PFSK-1 (cell line): ENCODE measurements around the gene PTPRN2.

Experiments
- POLR2AphosphoS5 ChIP-seq: IDR thresholded peaks from 2 replicates; pipeline ENCODE4 v1.6.1; 2012; ENCODE audit warnings: low read depth, mild to moderate bottlenecking, control low read depth, low read length, moderate library complexity
- REST ChIP-seq, 2 experiments: IDR thresholded peaks; 2 replicates each; pipeline versions ENCODE4 v1.6.1 to v1.8.0; 2011 to 2012; ENCODE audit warnings: low read depth in 2 of 2, low read length in 2 of 2, control low read depth in 1 of 2, inconsistent platforms in 1 of 2, mild to moderate bottlenecking in 1 of 2, moderate library complexity in 1 of 2; ENCODE audit not compliant: insufficient read depth in 1 of 2
- SIN3A ChIP-seq: IDR thresholded peaks from 2 replicates; pipeline ENCODE4 v1.6.1; 2012; ENCODE audit warnings: mild to moderate bottlenecking, low read length, moderate library complexity, borderline replicate concordance; ENCODE audit not compliant: insufficient read depth
- TAF1 ChIP-seq: IDR thresholded peaks from 2 replicates; pipeline ENCODE4 v1.6.1; 2012; ENCODE audit warnings: low read length, control low read depth, borderline replicate concordance; ENCODE audit not compliant: insufficient read depth

GRCh38 chr7:158447506-158448171, 140.0 kb downstream of the PTPRN2 start:
- TF ChIP-seq POLR2AphosphoS5 (no peak), SIN3A (no peak), REST (IDR thresholded peaks at IDR 0.05; ENCODE audit: insufficient read depth in 1 of 2, low read depth in 2 of 2, low read length in 2 of 2) (no peak), TAF1 (no peak)
